MM.1S (cell line): ENCODE measurements around the gene AGBL4.

ENCODE experiments used
- DNase-seq: peaks from one replicate; pipeline ENCODE4 v3.0.0-alpha.2; 2015
- H2AFZ ChIP-seq: fragments of 300-600 bp; sonication (generic); 2 replicates; pipeline ENCODE4 v1.6.0; 2016; ENCODE audit warnings: antibody characterized with exemption, low read length
- H3F3A ChIP-seq: fragments of 300-600 bp; sonication (generic); 2 replicates; pipeline ENCODE4 v1.6.1; 2016; ENCODE audit warnings: mild to moderate bottlenecking, antibody characterized with exemption, low read length, moderate library complexity, mixed read lengths; ENCODE audit not compliant: insufficient read depth
- H3K27ac ChIP-seq: fragments of 300-600 bp; sonication (generic); 2 replicates; pipeline ENCODE4 v1.5.1; 2016; ENCODE audit warnings: mild to moderate bottlenecking, low read length
- H3K27me3 ChIP-seq: fragments of 300-600 bp; sonication (generic); replicated peaks from 2 replicates; pipeline ENCODE4 v1.6.0; 2016; ENCODE audit warnings: low read length; ENCODE audit not compliant: insufficient read depth
- H3K36me3 ChIP-seq: fragments of 300-600 bp; sonication (generic); replicated peaks from 2 replicates; pipeline ENCODE4 v1.6.1; 2016; ENCODE audit warnings: mild to moderate bottlenecking, low read length, mixed read lengths; ENCODE audit not compliant: insufficient read depth
- H3K4me1 ChIP-seq: fragments of 300-600 bp; sonication (generic); 2 replicates; pipeline ENCODE4 v1.6.1; 2016; ENCODE audit warnings: low read length, mixed read lengths
- H3K4me2 ChIP-seq: fragments of 300-600 bp; sonication (generic); 2 replicates; pipeline ENCODE4 v1.6.0; 2016; ENCODE audit warnings: low read depth, low read length
- H3K4me3 ChIP-seq: fragments of 300-600 bp; sonication (generic); 2 replicates; pipeline ENCODE4 v1.5.1; 2016; ENCODE audit warnings: low read length, mixed read lengths
- H3K79me2 ChIP-seq: fragments of 300-600 bp; sonication (generic); 2 replicates; pipeline ENCODE4 v1.6.1; 2016; ENCODE audit warnings: mixed run types, low read length, mixed read lengths
- H3K9ac ChIP-seq: fragments of 300-600 bp; sonication (generic); 2 replicates; pipeline ENCODE4 v1.6.1; 2016; ENCODE audit warnings: low read length, mixed read lengths
- H3K9me2 ChIP-seq: fragments of 300-600 bp; sonication (generic); replicated peaks from 2 replicates; pipeline ENCODE4 v1.6.1; 2016; ENCODE audit warnings: mild to moderate bottlenecking, low read length, mixed read lengths; ENCODE audit not compliant: insufficient read depth
- H3K9me3 ChIP-seq: fragments of 300-600 bp; sonication (generic); replicated peaks from 2 replicates; pipeline ENCODE4 v1.6.1; 2016; ENCODE audit warnings: mild to moderate bottlenecking, low read length, mixed read lengths; ENCODE audit not compliant: insufficient read depth
- H4K20me1 ChIP-seq: fragments of 300-600 bp; sonication (generic); 2 replicates; pipeline ENCODE4 v1.6.1; 2016; ENCODE audit warnings: mild to moderate bottlenecking, low read length, moderate library complexity, mixed read lengths; ENCODE audit not compliant: insufficient read depth
- CTCF ChIP-seq: fragments of 300-600 bp; sonication (generic); IDR thresholded peaks from 2 replicates; pipeline ENCODE4 v1.5.1; 2016; ENCODE audit warnings: antibody characterized with exemption, low read length, mixed read lengths
- EZH2 ChIP-seq: fragments of 300-600 bp; sonication (generic); optimal IDR thresholded peaks from 2 replicates; pipeline ENCODE3; 2017; ENCODE audit warnings: low read depth, mild to moderate bottlenecking, antibody characterized with exemption, low read length, mixed read lengths
- EZH2phosphoT487 ChIP-seq: fragments of 300-600 bp; sonication (generic); IDR thresholded peaks from 2 replicates; pipeline ENCODE4 v1.6.1; 2018; ENCODE audit warnings: antibody characterized with exemption, low read length

AGBL4 gene

GRCh38 chr1:48876330-48876785, 1147.4 kb downstream of the AGBL4 start:
- no peak for TF ChIP-seq EZH2phosphoT487
- H3K4me3 ChIP-seq, result no peak overlapping the region
- H2AFZ ChIP-seq, result no peak overlapping the region
- H3F3A ChIP-seq, result no peaks in the 10 kb centered on the region
- no peak overlapping the region for H3K4me2 ChIP-seq
- no peaks in the 10 kb centered on the region for H3K9me3 ChIP-seq
- no peaks in the 10 kb centered on the region for H3K36me3 ChIP-seq
- no peak overlapping the region for H3K9ac ChIP-seq
- no peaks in the 10 kb centered on the region for H3K4me1 ChIP-seq
- H3K27ac ChIP-seq, result no peak overlapping the region
- H4K20me1 ChIP-seq, result no peaks in the 10 kb centered on the region
- no peak for DNase-seq
- no peaks in the 10 kb centered on the region for H3K9me2 ChIP-seq
- H3K27me3 ChIP-seq, result no peaks in the 10 kb centered on the region
- no peaks in the 10 kb centered on the region for H3K79me2 ChIP-seq

- Histone ChIP-seq H2AFZ (no peak overlapping the region), H3K9me2 (no peaks in the 10 kb centered on the region), H3K9me3 (no peaks in the 10 kb centered on the region), H3K27me3 (no peaks in the 10 kb centered on the region), H3K9ac (no peak overlapping the region), H3K36me3 (no peaks in the 10 kb centered on the region), H3F3A (no peaks in the 10 kb centered on the region), H4K20me1 (no peaks in the 10 kb centered on the region), H3K4me1 (no peaks in the 10 kb centered on the region), H3K4me2 (no peak overlapping the region), H3K4me3 (no peak overlapping the region), H3K27ac (no peak overlapping the region), H3K79me2 (no peaks in the 10 kb centered on the region)
- DNase-seq, result no peak
- TF ChIP-seq EZH2phosphoT487 (no peak), CTCF (no peak), EZH2 (no peak)
These were observed 1148.0 kb downstream of the AGBL4 start for GRCh38 chr1:48875552-48876329.

GRCh38 chr1:48873944-48874343, 1149.8 kb downstream of the AGBL4 start:
- no peaks in the 10 kb centered on the region for H3K9me2 ChIP-seq
- H3F3A ChIP-seq, result no peaks in the 10 kb centered on the region
- H3K4me3 ChIP-seq, result no peak overlapping the region
- no peaks in the 10 kb centered on the region for H3K27me3 ChIP-seq
- no peak overlapping the region for H3K4me2 ChIP-seq
- H3K79me2 ChIP-seq, result no peaks in the 10 kb centered on the region
- H3K9me3 ChIP-seq, result no peaks in the 10 kb centered on the region
- H2AFZ ChIP-seq, result no peak overlapping the region
- DNase-seq, result no peak
- no peaks in the 10 kb centered on the region for H4K20me1 ChIP-seq
- TF ChIP-seq CTCF (no peak), EZH2phosphoT487 (no peak), EZH2 (no peak)
- H3K27ac ChIP-seq, result no peak overlapping the region
- H3K4me1 ChIP-seq, result no peaks in the 10 kb centered on the region
- H3K36me3 ChIP-seq, result no peaks in the 10 kb centered on the region
- no peak overlapping the region for H3K9ac ChIP-seq

GRCh38 chr1:48870596-48870995, 1153.2 kb downstream of the AGBL4 start:
- peak; percentile 36 for DNase-seq
- TF ChIP-seq EZH2phosphoT487 (no peak), CTCF (peak; percentile 67), EZH2 (no peak)
- Histone ChIP-seq H3K4me2 (no peak overlapping the region), H3K9ac (no peak overlapping the region), H3K27ac (no peak overlapping the region), H3K4me3 (no peak overlapping the region), H2AFZ (no peak overlapping the region), H3K79me2 (no peaks in the 10 kb centered on the region), H3K9me2 (no peaks in the 10 kb centered on the region), H3F3A (no peaks in the 10 kb centered on the region), H4K20me1 (no peaks in the 10 kb centered on the region), H3K27me3 (no peaks in the 10 kb centered on the region), H3K9me3 (no peaks in the 10 kb centered on the region), H3K36me3 (no peaks in the 10 kb centered on the region), H3K4me1 (no peaks in the 10 kb centered on the region)
